ENCODE data around the gene LRMDA.

The LRMDA gene

DNA sequence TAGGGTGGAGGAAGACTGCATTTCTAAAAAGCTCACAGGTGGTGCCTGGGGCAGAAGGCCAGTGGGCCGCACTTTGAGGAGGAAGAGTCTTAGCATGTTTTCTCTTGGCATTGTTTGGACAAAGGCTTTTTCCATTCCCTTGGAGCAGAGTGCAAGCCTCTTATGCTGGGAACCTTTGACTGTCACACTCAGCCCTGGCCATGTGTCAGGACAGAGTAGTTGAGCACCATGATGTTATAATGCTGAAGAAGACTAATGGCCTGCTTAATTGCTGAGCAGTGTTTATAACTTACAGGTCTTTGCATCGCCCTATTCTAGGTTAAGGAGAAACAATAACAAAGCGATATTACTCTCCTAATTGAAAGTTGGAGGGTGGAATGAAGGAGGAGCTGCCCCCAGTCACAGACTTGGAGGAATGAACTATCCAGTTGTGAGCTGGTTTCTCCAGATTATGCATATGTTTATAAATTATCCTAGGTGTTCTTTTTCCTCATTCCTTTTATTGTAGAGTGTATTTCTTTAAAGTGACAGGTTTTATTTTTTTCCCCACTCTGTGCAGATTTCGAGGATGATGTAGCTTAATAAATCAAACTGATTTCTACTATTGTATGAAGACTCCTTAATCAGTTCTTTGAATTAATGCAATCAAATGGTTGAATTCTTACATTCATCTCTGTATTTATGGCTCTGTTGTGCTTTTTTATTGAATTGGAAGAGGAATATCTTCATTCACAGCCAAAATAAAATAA lies 767.0 kb downstream of the LRMDA start:
- DNase-seq, result no peak

DNA sequence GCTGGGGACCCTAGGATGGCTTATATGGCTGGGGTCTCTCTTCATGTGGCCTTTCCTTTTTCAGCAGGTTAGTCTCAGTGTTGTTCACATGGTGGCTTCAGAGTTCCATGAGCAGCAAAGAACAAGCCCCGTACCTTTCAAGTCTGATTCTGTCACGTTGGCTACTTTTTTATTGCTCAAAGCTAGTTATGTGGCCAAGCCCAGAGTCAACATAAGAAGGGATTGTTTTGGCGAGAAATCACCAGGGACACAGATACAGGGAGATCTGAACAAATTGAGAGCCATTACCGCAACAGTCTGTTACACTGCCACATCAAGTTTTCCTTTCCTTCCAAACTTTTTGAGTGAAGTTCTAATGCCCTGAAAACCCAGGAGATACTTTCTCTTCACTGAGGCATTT lies 770.5 kb downstream of the LRMDA start:
- no peak for DNase-seq

DNA sequence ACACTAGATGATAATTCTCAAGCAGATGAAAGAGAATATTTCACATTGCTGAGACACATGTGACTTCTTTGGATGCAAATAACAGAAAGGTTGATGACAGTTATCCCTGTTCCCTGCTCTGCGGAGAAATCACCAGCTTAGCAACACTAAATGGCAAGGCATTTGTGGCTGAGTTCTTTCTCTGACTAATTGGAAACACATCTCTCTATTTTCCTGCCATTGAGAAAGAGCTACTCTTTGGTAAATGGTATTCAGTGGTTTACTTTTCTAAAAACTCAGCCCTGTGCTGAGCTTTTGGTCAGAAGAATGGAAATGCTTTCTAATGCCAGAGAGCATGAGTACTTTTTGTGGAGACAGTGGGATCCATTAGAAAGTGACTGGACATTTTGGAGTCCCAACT lies 771.4 kb downstream of the LRMDA start:
- no peak for DNase-seq

DNA sequence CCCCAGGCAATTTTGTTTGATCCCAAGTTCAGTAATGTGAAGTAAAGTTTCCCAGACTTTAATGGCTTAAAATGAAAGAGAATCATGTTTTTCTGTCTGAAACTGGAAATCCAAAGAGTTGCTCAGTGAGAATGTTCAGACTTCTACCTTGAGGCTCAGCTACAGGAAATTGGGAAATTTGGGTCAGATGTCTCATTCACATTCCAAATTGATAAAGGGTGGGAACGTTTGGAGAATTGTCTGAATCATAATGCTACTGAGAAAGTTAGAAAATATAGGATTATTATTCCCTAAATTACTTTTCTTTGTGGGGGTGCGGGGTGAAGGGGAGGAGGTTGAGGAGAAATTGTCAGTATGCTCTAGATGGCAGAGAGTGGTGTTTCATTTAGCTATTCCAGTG lies 773.9 kb downstream of the LRMDA start:
- no peak for DNase-seq

- DNase-seq, result no peak
Measured at GRCh38 chr10:76206797-76207352, 775.5 kb downstream of the LRMDA start.

DNA sequence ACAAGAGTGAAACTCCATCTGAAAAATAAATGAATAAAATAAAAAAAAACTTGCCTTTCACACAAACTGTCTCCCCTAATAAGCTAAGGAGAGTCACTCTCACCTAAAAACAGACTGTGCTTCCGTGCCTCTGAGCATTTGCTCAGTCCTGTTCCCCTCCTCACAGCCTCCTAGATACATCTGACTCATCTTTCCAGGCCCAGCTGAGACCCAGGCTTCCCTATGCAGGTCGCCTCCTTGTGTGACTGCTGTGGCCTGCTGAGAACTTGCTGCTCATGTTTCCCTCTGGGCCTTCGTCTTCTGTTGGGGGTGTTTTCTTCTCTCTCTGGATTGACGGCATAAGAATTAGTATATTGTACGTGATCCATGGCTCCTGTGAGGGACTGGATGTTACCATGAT lies 777.7 kb downstream of the LRMDA start:
- DNase-seq, result no peak

DNA sequence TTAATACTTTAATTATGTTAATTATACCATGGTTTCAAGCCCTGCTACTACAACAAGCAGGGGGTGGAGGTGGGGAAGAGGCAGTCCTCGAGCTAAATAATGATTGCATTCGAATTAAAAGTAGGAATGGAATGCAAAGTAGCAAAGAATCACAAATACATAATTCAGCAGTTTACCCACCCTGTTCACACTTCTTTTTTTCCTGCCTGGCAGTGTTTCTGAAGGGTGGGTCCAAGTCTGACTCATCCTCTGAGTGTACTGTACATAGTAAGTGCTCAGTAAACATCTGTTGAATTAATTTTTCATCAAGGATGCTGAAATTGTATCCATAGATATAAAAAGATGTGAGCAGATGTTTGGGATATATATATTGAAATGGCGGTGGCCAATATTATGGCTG lies 778.8 kb downstream of the LRMDA start:
- no peak for DNase-seq

- no peak for DNase-seq
Measured at GRCh38 chr10:76211691-76212090, 780.3 kb downstream of the LRMDA start.

DNA sequence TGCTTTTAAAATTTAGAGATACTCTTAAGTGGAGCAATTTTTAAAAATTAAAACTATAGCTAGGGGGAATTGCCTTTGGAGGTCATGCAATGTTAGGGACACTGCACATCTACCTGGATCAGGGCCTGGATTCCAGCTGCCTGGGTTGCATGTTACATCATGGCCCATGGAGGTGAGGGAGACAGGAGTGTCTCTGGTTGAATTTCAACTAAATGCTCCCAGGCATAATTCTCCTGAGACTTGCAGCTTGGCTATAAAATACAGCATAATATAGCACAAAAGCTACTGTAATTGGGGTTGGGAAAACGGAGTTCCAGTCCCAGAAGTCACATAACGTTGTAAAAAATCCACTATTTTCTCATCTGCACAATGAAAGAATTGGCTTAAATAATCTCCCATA lies 782.5 kb downstream of the LRMDA start:
- no peak for DNase-seq

GRCh38 chr10:76218035-76218434 lies 786.6 kb downstream of the LRMDA start:
- no peak for DNase-seq

- no peak for DNase-seq
Measured at GRCh38 chr10:76229341-76229740, 797.9 kb downstream of the LRMDA start.

- DNase-seq, result no peak
Measured at GRCh38 chr10:76230921-76231285, 799.5 kb downstream of the LRMDA start.

DNA sequence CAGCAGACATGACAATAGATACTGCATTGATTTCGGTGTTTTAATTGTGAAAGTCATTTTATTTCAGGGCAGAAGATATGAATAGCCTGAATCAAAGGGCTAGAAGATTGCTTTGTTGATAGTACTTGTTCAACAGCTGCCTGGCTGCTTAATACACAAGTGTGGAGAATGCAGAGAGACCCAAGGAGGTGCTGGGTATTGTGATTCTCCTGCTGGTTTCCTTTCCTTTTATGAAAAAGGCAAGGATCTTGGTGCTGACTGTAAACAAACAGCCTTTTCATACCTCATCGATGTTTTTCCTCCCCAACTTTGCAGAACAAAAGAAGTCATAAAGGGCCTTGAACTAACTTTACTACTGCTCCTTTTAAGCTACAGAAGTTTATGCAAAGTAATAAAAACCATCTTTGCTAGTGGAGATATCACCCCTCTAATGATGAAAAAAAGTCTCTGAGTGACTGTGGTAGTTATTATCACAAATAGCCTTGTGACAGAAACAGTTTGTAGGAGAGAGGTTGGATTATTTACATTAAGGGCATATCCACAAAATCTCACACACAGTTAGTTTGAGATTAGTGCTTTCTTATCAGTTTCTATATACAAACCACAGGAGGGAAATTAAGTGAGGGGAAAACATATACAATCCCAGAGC lies 800.0 kb downstream of the LRMDA start:
- no peak for DNase-seq

DNA sequence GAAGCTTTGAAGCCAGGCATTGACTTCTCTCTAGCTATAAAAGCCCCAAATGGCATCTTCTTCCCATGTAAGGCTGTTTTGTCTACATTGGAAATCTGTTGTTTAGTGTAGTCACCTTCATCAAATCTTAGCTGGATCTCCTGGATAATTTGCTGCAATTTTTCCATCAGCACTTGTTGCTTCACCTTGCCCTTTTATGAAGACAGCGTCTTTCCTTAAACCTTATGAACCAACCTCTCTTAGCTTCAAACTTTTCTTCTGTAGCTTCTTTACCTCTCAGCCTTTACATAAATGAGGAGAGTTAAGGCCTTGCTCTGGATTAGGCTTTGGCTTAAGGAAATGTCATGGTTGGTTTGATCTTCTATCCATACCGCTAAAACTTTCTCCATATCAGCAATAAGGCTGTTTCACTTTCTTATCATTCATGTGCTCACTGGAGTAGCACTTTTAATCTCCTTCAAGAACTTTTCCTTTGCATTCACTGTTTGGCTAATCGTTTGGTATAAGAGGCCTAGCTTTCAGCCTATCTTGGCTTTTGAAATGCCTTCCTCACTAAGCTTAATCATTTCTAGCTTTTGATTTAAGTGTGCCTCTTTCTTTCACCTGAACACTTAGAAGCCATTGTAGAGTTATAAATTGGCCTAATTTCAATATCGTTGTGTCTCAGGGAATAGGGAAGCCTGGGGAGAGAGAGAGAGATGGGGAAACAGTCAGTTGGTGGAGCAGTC lies 803.2 kb downstream of the LRMDA start:
- DNase-seq, result no peak

DNA sequence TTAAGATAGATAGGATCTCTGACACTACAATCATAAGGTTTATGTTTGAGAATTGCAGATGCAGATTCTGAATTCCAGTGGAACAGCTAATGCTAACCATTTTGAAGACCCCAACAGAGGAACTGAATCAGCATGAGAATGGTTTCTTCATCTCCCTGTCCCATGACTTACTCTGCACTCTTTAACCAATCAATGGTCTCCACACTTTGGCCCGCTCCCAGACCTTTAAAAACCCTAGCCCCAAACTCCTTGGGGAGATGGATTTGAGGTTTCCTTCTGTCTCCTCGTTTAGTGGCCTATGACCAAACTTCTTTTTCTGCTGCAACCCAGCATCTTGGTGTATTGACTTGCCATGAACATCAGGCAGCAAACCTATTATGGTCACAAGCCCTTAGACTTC lies 804.9 kb downstream of the LRMDA start:
- no peak for DNase-seq

GRCh38 chr10:76242956-76243355 lies 811.5 kb downstream of the LRMDA start:
- no peak for DNase-seq

- DNase-seq, result no peak
Measured at GRCh38 chr10:76244061-76244686, 812.8 kb downstream of the LRMDA start.

DNA sequence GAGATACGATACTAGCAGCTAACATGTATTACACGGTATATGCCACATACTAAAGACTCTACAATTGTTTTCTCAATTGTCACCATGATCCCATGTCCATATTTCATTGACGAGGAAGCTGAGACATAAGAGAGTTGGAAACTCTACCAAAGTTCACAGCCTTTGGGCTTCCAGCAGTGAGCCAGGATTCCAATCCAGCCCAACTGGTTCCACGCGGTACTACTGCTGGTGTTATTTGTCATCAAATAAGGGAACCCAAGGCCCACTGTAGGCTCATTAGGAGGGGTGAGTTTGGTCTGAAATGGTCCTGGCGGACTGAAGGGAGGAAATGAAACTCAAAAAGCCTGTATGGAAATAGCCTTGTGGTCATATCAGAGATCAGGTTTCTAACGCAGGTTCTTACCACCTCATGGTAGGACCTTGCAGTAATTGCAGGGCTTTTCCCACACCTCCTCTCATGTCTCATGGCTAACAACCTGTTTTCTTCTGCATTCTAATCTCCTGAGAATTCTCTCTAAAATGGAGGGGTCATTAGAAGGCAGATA lies 814.6 kb downstream of the LRMDA start:
- no peak for DNase-seq

- DNase-seq, result no peak
Measured at GRCh38 chr10:76248649-76249200, 817.3 kb downstream of the LRMDA start.

DNA sequence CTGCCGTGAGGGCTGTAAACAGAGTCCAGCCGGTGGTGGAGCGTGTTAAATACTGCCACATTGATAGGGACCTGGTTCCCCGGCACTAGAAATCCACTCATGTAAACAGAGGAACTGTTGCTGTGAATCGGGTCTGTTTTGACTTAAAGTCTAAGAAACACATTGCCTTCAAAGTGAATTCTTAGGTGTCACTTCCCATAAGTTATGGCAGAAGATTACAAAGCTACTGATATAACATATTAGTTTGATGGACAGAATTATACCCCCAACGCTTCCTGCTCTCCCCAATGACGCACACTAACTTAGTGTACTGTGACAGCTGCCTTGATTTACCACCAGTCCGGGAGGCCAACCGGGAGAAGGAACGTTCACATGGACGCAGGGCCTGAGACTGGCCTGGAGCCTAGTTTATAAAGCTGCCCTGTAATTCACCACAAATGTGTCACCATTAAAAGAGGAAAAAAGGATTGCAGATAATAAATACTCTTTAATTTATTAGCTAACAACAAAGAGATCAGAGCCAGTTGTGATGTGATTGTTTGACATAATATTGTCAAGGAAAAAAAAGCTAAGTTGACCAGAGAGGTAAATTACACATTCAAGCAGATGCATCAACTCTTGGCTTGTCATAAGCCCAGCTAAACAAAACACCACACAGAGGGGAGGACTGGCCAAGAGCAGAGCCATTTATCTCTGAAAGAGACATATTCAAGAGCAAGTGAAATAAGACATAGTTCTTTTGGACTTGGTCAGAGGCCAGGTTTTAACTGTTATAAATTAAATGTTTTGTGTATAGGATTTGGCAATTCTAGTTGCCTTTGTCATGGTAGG lies 820.6 kb downstream of the LRMDA start:
- no peak for DNase-seq

GRCh38 chr10:76252733-76253132 lies 821.3 kb downstream of the LRMDA start:
- DNase-seq, result no peak

GRCh38 chr10:76255241-76255640 lies 823.8 kb downstream of the LRMDA start:
- DNase-seq, result no peak

All from NCI-H1048 (cell line).